Endothelial cell of umbilical vein (primary cell): ENCODE results near the gene CNTNAP2. TPM values are rescaled to one million over a fixed set of nuclear protein-coding genes. Genes with fewer than 3 reads are reported as not detected.

ENCODE experiments used
- BruUV-seq: library from RNA; stranded (reverse); fragments of 400-500 nt; replicated peaks from 2 replicates; lab custom pipeline; 2021; lab: Mats Ljungman, UMichigan
- CTCF ChIA-PET: fragments of 300-600, 350-600 bp; sonication (Branson Sonifier 250); formaldehyde crosslinking; loops from one replicate; lab custom pipeline; 2021; ENCODE audit warnings: antibody characterized with exemption, inconsistent platforms; lab: Charles Lee
- POLR2A ChIA-PET: fragments of 300-600, 350-600 bp; sonication (Branson Sonifier 250); formaldehyde crosslinking; loops from one replicate; lab custom pipeline; 2021; ENCODE audit warnings: antibody characterized with exemption, inconsistent platforms; lab: Charles Lee
- DNase-seq: peaks from one replicate; pipeline ENCODE4 v3.0.0-alpha.2; 2011; ENCODE audit warnings: low read depth, low spot score
- FAIRE-seq: peaks from 2 replicates; lab custom pipeline; 2011; peaks lifted over from hg19 to GRCh38; lab: Jason Lieb, UNC
- H2AFZ ChIP-seq: 2 replicates; pipeline ENCODE4 v1.6.0; 2012; ENCODE audit warnings: low read depth, low read length, control low read depth, inconsistent platforms
- H3K27ac ChIP-seq: 2 replicates; pipeline ENCODE4 v1.5.1; 2011; ENCODE audit warnings: low read depth, mild to moderate bottlenecking, control low read depth, low read length, moderate library complexity; ENCODE audit not compliant: insufficient read depth
- H3K27me3 ChIP-seq, 2 experiments: 2 replicates each; pipeline versions ENCODE4 v1.6.0 to v1.6.1; 2011; ENCODE audit warnings: low read length in 2 of 2, mixed read lengths in 1 of 2; ENCODE audit not compliant: control insufficient read depth in 2 of 2, insufficient read depth in 2 of 2
- H3K36me3 ChIP-seq, 2 experiments: 2 replicates in 1 of 2; 3 replicates in 1 of 2; pipeline ENCODE4 v1.5.1; 2011; ENCODE audit warnings: low read length in 2 of 2, mild to moderate bottlenecking in 1 of 2, moderate library complexity in 1 of 2; ENCODE audit not compliant: control insufficient read depth in 2 of 2, insufficient read depth in 2 of 2; ENCODE audit errors: extremely low read depth in 1 of 2
- H3K4me1 ChIP-seq: 3 replicates; pipeline ENCODE4 v1.5.1; 2011; ENCODE audit warnings: mild to moderate bottlenecking, low read length; ENCODE audit not compliant: control insufficient read depth, insufficient read depth; ENCODE audit errors: extremely low read depth
- H3K4me2 ChIP-seq: 2 replicates; pipeline ENCODE4 v1.6.1; 2011; ENCODE audit warnings: low read length, control low read depth, mixed read lengths; ENCODE audit not compliant: insufficient read depth
- H3K4me3 ChIP-seq, 3 experiments: fragments of 200-600 bp in 1 of 3; sonication (generic), shearing (Covaris generic) in 1 of 3; replicated peaks in 1 of 3; 2 replicates each; pipeline ENCODE4 v1.5.1; 2011 to 2016; ENCODE audit warnings: control low read depth in 3 of 3, low read length in 3 of 3, mild to moderate bottlenecking in 2 of 3, inconsistent platforms in 1 of 3, low read depth in 1 of 3, moderate library complexity in 1 of 3; ENCODE audit not compliant: insufficient read depth in 1 of 3
- H3K79me2 ChIP-seq: 2 replicates; pipeline ENCODE4 v1.6.0; 2012; ENCODE audit warnings: low read length, inconsistent platforms; ENCODE audit not compliant: control insufficient read depth, insufficient read depth
- H3K9ac ChIP-seq: replicated peaks from 2 replicates; pipeline ENCODE3; 2011; ENCODE audit warnings: low read length, control low read depth; ENCODE audit not compliant: insufficient read depth; ENCODE audit errors: extremely low read depth
- H3K9me1 ChIP-seq: replicated peaks from 3 replicates; pipeline ENCODE4 v1.6.0; 2011; ENCODE audit warnings: mild to moderate bottlenecking, low read length; ENCODE audit not compliant: control insufficient read depth, insufficient read depth; ENCODE audit errors: extremely low read depth
- H3K9me3 ChIP-seq: replicated peaks from 2 replicates; pipeline ENCODE4 v1.5.1; 2012; ENCODE audit warnings: low read length, inconsistent platforms; ENCODE audit not compliant: control insufficient read depth, insufficient read depth
- H4K20me1 ChIP-seq: replicated peaks from 2 replicates; pipeline ENCODE3; 2011; ENCODE audit warnings: mild to moderate bottlenecking, low read length; ENCODE audit not compliant: control insufficient read depth, insufficient read depth; ENCODE audit errors: extremely low read depth
- EZH2 ChIP-seq: IDR thresholded peaks from 2 replicates; pipeline ENCODE4 v1.6.1; 2012; ENCODE audit warnings: borderline replicate concordance, low read depth, mild to moderate bottlenecking, moderate library complexity, low read length, inconsistent platforms; ENCODE audit not compliant: severe bottlenecking
- FOS ChIP-seq: IDR thresholded peaks from 2 replicates; pipeline ENCODE4 v1.6.1; 2011; ENCODE audit warnings: mild to moderate bottlenecking, low read length, moderate library complexity, borderline replicate concordance; ENCODE audit not compliant: insufficient read depth
- GATA2 ChIP-seq: IDR thresholded peaks from 2 replicates; pipeline ENCODE4 v1.7.0; 2011; ENCODE audit warnings: low read depth, mild to moderate bottlenecking, moderate library complexity, mixed read lengths, low read length; ENCODE audit not compliant: insufficient read length, insufficient read depth
- JUN ChIP-seq: IDR thresholded peaks from 2 replicates; pipeline ENCODE4 v1.6.1; 2011; ENCODE audit warnings: borderline replicate concordance, low read depth; ENCODE audit not compliant: insufficient read length, insufficient read depth
- MAX ChIP-seq: IDR thresholded peaks from 2 replicates; pipeline ENCODE4 v1.6.1; 2011; ENCODE audit not compliant: insufficient read depth, insufficient read length
- MYC ChIP-seq: IDR thresholded peaks from one replicate; pipeline ENCODE4 v1.6.1; 2011; ENCODE audit warnings: mild to moderate bottlenecking, low read depth, low read length
- POLR2A ChIP-seq: IDR thresholded peaks from 2 replicates; pipeline ENCODE4 v1.6.1; 2012; ENCODE audit warnings: low read depth, mild to moderate bottlenecking, control low read depth, low read length
- POLR2AphosphoS5 ChIP-seq: IDR thresholded peaks from 2 replicates; pipeline ENCODE4 v1.6.1; 2012; ENCODE audit warnings: low read depth, mild to moderate bottlenecking, control low read depth, low read length, moderate library complexity; ENCODE audit not compliant: insufficient read depth
- dilution Hi-C: fragments of 300-500 bp; cut with MboI; formaldehyde crosslinking; loops from one replicate; pipeline ENCODE4 v1.15.0; 2019; ENCODE audit warnings: low sequenced_read_pairs; ENCODE audit not compliant: extremely low pct_ligation_motif_present
- intact Hi-C: fragments of 100-400 bp; cut with micrococcal nuclease; formaldehyde crosslinking; loops from one replicate; pipeline ENCODE4 v1.10.0; 2022
- polyA plus RNA-seq, 4 experiments: library from polyadenylated mRNA; depleted of rRNA in 3 of 4; stranded (reverse) in 3 of 4; unstranded in 1 of 4; fragments of >200 nt; gene quantifications; 2 replicates each; pipeline versions ENCODE4 v1.2.1 to v1.2.3, GENCODE V29; 2011 to 2012; ENCODE audit warnings: missing spikeins in 1 of 4
- total RNA-seq: library from RNA; stranded (reverse); gene quantifications from 2 replicates; pipeline ENCODE4 v1.2.3, GENCODE V29; 2021
- TF ChIP-seq, protein P1 (sequence below), 2 donors: IDR thresholded peaks; 1 replicate in 1 of 2; 2 replicates in 1 of 2; pipeline ENCODE4 v1.5.1; 2011; ENCODE audit warnings: low read length in 2 of 2, mild to moderate bottlenecking in 2 of 2, moderate library complexity in 2 of 2, control low read depth in 1 of 2, inconsistent platforms in 1 of 2, low read depth in 1 of 2; ENCODE audit not compliant: insufficient read depth in 1 of 2; ENCODE audit errors: extremely low read depth in 1 of 2

CNTNAP2 gene
- total and polyA plus RNA-seq, 2 donors (not counting 3 experiments of a cell fraction or from before 2014, with no cell fraction given), result not detected

- DNase-seq, result no peak
- H4K20me1 ChIP-seq, result no peaks in the 10 kb centered on the region
- H3K4me1 ChIP-seq, result no peaks in the 10 kb centered on the region
- H3K4me2 ChIP-seq, result no peak overlapping the region
- TF ChIP-seq MAX (no peak), MYC (no peak), FOS (no peak), POLR2AphosphoS5 (no peak), POLR2A (no peak), JUN (no peak)
- H3K36me3 ChIP-seq, result no peaks in the 10 kb centered on the region
- no peaks in the 10 kb centered on the region for H3K9me1 ChIP-seq
- no peaks in the 10 kb centered on the region for H3K27me3 ChIP-seq
- ChIA-PET CTCF (no interaction called here), POLR2A (no interaction called here)
- dilution Hi-C loops, result no loop called here
- H2AFZ ChIP-seq, result no peak overlapping the region
- FAIRE-seq, result no peak
- H3K4me3 ChIP-seq, result no peak overlapping the region
- BruUV-seq, result no TSS peak
- no peak overlapping the region for H3K9ac ChIP-seq
- intact Hi-C loops, result no loop called here
- H3K9me3 ChIP-seq, result peaks cover 11% of the 10 kb centered on the region
- H3K79me2 ChIP-seq, result no peaks in the 10 kb centered on the region
- H3K27ac ChIP-seq, result no peak overlapping the region
Measured at GRCh38 chr7:147509541-147510200, 1393.1 kb downstream of the CNTNAP2 start.

GRCh38 chr7:147510201-147510542 lies 1393.6 kb downstream of the CNTNAP2 start:
- FAIRE-seq (no peak), DNase-seq (no peak)
- Histone ChIP-seq H3K9me3 (peaks cover 12% of the 10 kb centered on the region), H3K9ac (no peak overlapping the region), H2AFZ (no peak overlapping the region), H3K27ac (no peak overlapping the region), H3K4me1 (no peaks in the 10 kb centered on the region), H3K4me2 (no peak overlapping the region), H3K4me3 (no peak overlapping the region), H3K79me2 (no peaks in the 10 kb centered on the region), H4K20me1 (no peaks in the 10 kb centered on the region), H3K27me3 (no peaks in the 10 kb centered on the region), H3K9me1 (no peaks in the 10 kb centered on the region), H3K36me3 (no peaks in the 10 kb centered on the region)
- CTCF ChIA-PET, result no interaction called here
- no TSS peak for BruUV-seq
- TF ChIP-seq, protein P1, sequence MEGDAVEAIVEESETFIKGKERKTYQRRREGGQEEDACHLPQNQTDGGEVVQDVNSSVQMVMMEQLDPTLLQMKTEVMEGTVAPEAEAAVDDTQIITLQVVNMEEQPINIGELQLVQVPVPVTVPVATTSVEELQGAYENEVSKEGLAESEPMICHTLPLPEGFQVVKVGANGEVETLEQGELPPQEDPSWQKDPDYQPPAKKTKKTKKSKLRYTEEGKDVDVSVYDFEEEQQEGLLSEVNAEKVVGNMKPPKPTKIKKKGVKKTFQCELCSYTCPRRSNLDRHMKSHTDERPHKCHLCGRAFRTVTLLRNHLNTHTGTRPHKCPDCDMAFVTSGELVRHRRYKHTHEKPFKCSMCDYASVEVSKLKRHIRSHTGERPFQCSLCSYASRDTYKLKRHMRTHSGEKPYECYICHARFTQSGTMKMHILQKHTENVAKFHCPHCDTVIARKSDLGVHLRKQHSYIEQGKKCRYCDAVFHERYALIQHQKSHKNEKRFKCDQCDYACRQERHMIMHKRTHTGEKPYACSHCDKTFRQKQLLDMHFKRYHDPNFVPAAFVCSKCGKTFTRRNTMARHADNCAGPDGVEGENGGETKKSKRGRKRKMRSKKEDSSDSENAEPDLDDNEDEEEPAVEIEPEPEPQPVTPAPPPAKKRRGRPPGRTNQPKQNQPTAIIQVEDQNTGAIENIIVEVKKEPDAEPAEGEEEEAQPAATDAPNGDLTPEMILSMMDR (IDR thresholded peaks at IDR 0.05; ENCODE audit: extremely low read depth in 1 of 2, insufficient read depth in 1 of 2, low read depth in 1 of 2, low read length in 2 of 2), result no peak
- TF ChIP-seq JUN, result no peak
- TF ChIP-seq POLR2A, result no peak
- no peak for TF ChIP-seq MYC
- TF ChIP-seq EZH2, result no peak
- no peak for TF ChIP-seq MAX
- no peak for TF ChIP-seq FOS
- no peak for TF ChIP-seq GATA2
- no peak for TF ChIP-seq POLR2AphosphoS5
- dilution Hi-C loops (no loop called here), intact Hi-C loops (no loop called here)
- POLR2A ChIA-PET, result no interaction called here
